GDM1 (cell line): ENCODE results near the gene LCN6.
"Not testable (repeated sequence)": the region's sequence is repeated elsewhere in the genome, so short reads cannot be mapped to it uniquely, and the experiment has no call there.

Experiments used
- DNase-seq: peaks from one replicate; lab custom pipeline; 2025; lab: John Stamatoyannopoulos, UW

The LCN6 gene

GRCh38 chr9:136748201-136748600 lies at the start of gene LCN6:
Gene LCN6, minus strand, starts transcription at chr9:136748525. Its CDS starts 42 bp downstream, at chr9:136748483.
- no peak for DNase-seq

DNA sequence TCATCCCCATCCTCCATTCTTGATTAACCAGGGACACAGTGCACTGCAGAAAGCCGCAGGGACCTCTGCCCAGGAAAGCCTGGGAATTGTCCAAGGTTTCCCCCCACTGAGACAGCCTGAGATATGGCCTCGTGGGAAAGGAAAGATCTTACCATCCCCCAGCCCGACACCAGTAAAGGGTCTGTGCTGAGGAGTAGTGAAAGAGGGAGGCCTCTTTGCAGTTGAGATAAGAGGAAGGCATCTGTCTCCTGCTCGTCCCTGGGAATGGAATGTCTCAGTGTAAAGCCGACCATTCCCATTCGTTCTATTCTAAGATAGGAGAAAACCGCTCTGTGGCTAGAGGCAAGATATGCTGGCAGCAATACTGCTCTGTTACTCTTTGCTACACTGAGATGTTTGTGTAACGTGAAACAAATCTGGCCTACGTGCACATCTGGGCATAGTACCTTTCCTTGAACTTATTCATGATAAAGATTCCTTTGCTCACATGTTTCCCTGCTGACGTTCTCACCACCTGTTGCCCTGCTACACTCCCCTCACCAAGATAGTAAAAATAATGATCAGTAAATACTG lies 48.5 kb upstream of the LCN6 start:
- DNase-seq, result not testable (repeated sequence)

DNA sequence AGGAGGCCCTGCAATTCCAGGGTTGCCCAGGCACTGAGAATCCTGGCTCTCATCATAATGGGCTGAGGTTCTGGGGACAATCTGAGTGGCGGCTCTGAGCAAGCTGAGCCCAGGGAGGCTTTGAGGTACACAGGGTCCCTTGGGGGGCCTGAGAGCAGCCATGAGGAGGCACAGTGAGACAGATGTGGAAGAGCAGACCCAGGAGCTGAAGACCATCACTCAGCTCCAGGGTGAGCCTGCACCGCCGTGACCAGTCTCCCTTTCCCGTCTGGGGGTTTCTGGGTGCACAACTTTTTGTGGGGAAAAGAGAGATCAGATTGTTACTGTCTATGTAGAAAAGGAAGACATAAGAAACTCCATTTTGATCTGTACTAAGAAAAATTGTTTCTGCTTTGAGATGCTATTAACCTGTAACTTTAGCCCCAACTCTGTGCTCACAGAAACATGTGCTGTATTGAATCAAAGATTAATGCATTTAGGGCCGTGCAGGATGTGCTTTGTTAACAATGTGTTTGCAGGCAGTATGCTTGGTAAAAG lies 48.0 kb upstream of the LCN6 start, which contains the start of gene CCDC183:
TSS of gene CCDC183 (plus strand) at position 101 of the 537 bp plus-strand sequence. CDS start at position 161, 60 bp downstream.
- no peak for DNase-seq

- no peak for DNase-seq
Observed at GRCh38 chr9:136795000-136795348, 46.6 kb upstream of the LCN6 start.

GRCh38 chr9:136794281-136794999 lies 46.1 kb upstream of the LCN6 start:
- DNase-seq, result no peak

- no peak for DNase-seq
Observed at GRCh38 chr9:136793086-136793946, 45.0 kb upstream of the LCN6 start.

- DNase-seq, result no peak
Observed at GRCh38 chr9:136792321-136793085, 44.2 kb upstream of the LCN6 start.

- no peak for DNase-seq
Observed at GRCh38 chr9:136791516-136792276, 43.4 kb upstream of the LCN6 start.

DNA sequence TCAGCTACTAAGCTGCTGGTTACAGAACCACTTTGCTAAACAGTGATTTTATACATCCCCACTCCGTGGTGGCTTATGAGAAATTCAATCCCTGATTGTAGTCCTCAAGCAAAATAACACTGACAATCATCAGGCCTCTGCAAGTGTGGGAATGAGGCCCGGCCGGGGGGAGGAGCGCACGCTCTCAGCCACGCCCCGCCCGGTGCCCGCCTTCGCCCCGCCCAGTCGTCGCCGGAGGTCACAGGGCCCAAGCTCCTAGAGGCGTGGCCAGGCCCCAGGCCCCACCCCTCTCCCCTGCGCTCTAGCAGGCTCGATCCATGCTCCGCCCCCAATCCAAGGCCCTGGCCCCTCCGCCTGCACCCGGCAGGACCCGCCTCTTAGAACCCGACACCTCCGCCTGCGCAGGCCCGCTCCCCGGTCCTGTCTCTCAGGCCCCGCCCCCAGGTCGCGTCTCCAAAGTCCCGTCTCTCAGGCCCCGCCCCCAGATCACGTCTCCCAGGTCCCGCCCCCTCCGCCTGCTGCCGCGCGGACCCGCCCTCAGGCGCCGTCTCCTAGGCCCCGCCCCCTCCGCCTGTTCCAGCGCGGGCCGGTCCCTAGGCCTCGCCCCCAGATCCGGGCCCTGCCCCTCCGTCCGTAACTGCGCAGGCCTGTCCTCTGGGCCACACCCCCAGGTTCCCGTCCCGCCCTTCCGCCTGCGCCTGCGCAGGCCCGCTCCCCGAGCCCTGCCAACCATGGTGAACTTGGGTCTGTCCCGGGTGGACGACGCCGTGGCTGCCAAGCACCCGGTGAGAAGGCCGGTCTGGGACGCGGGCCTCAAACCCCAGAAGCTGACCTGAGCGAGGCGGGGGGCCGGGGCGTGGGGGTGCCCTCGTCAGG lies 42.6 kb upstream of the LCN6 start, which contains the start of gene TMEM141:
TSS of gene TMEM141 (plus strand) at position 705 of the 876 bp plus-strand sequence. CDS start at position 732, 27 bp downstream.
- DNase-seq, result peak; percentile 99

DNA sequence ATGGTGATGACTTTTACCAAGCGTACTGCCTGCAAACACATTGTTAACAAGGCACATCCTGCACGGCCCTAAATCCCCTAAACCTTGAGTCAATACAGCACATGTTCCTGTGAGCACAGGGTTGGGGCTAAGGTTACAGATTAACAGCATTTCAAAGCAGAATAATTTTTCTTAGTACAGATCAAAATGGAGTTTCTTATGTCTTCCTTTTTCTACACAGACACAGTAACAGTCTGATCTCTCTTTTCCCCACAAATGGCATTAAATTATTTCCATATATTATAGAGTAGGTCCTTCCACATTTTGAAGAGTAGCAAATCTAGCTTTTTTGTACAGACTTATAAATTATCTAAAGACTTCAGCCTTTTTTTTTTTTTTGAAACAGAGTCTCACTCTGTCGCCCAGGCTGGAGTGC lies 41.2 kb upstream of the LCN6 start:
- no peak for DNase-seq

- DNase-seq, result not testable (repeated sequence)
Observed at GRCh38 chr9:136788644-136789522, 40.6 kb upstream of the LCN6 start.

DNA sequence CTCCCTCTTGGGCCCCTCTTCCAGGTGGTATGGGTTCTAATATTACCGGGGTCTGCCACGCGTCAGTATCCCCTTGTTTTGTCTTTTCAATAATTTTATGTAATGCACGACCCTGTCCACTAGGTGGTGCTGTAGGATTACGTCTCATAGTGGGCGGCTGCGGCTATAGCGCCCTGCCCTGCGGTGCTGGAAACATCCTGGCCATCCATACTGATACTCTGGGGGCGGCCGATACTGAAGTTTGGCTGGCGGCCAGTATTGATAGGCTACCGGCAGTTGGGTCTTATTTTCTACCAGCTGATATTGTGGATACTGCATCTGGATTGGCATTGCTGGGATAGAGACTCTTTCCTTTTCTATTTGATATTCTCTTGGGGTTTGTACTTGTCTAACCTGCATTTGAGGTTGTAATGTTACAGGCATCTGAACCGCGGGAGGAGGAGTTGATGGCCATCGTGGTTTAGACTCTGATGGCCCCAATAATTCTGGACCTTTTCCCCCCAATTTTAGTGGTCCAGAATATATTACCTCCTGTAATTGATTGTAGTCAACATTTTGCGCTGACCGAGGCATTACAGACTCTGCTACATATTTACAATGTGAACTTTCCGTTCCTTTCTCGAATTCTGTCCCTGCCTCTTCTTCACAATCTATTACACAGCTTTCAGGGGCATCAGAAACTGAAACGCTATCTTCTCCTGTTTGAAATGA lies 39.5 kb upstream of the LCN6 start:
- DNase-seq, result peak; percentile 59

DNA sequence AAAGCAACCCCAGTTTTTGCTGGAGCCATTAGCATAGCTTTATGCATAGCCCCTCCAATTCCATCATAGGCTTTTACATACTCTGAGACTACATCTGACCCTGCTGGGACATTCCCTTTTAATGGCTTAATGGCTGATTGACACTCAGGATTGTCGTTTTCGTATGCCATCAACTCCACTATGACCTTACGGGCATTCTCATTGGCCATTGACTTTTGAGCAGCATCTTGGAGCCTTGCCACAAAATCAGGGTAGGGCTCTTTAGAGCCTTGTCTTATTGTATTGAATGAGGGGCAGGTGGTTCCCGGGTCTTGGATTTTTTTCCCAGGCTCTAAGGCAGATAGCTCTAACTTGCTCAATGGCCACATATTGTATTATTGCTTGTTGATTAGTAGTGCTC lies 38.7 kb upstream of the LCN6 start:
- not testable (repeated sequence) for DNase-seq

DNA sequence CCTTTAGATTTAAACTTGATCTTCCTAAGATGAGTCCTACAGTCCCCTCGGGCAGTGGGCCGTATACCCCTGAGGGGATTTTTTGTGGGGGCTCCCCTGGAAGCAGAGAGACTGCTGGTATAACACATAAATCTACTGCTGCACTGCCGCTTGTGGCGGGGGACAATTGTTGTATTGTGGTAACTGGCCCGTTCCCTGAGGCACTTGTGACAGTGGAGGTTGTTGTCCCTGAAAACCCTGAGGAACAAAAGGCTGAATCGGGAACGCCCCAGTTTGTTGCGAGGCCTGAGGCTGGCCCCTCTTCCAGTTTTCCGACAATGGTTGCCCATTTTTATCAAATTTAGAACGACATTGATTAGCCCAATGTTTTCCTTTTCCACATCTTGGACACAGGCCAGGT lies 38.1 kb upstream of the LCN6 start:
- no peak for DNase-seq

DNA sequence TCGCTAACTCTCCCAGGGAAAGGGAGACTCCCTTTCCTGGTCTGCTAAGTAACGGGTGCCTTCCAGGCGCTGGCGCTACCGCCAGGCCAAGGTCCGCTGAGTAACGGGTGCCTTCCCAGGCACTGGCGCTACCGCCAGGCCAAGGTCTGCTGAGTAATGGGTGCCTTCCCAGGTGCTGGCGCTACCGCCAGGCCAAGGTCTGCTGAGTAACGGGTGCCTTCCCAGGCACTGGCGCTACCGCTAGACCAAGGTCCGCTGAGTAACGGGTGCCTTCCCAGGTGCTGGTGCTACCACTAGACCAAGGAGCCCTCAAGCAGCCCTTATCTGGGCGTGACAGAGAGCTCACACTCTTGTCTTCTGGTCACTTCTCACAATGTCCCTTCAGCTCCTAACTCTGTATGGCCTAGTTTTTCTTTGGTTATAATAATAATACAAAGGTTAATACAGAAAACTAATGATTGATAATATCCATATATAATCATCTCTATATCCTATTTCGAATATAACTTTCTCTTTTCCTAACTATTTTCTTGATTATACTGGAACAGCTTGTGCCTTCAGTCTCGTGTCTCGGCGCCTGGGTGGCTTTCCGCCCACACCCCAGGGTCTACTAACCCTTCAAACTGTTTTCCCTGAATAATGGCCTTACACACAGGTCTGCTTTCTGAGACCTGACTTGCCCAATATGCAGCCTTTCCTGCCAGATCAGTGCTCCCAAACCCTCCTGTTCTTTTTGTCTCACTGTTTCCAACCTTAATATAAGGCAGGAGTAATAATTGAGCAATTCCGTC lies 37.4 kb upstream of the LCN6 start:
- DNase-seq, result not testable (repeated sequence)

GRCh38 chr9:136784997-136785361 lies 36.7 kb upstream of the LCN6 start:
- no peak for DNase-seq

DNA sequence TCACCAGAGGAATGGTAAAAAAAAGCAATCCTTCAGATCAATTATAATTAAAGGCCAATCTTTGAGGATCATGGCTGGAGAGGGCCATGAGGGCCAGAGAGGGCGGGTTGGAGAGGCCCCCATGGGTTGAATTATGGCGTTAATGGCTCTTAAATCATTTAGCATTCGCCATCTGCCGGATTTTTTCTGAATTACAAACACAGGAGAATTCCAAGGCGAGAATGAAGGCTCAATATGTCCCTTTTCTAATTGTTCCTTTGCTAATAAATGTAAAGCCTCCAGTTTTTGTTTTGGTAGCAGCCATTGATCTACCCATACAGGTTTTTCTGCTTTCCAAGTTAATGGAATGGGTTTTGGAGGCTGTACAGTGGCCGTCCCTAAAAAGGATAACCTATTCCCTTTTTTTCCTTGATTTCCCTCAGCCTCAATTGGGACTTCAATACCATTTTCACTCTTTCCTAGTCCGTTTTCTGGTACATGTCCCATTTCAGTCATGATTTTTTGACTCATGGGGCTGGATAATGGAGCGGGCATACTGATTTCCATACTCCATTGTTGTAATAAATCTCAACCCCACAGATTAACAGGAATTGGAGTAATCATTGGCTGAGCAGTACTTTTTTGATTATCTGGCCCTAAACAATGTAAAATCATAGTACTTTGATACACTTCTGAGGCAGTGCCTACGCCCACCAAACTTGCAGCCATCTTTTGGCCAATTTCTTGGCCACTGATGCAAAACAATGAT lies 36.1 kb upstream of the LCN6 start:
- DNase-seq, result no peak
